PFSK-1 (cell line): ENCODE measurements around the gene JPT2.

Source experiments
- FOXP2 ChIP-seq: optimal IDR thresholded peaks from 2 replicates; pipeline ENCODE3; 2011; ENCODE audit warnings: borderline replicate concordance, control low read depth, inconsistent platforms; ENCODE audit not compliant: insufficient read depth; ENCODE audit errors: extremely low read length, extremely low read depth
- POLR2AphosphoS5 ChIP-seq: IDR thresholded peaks from 2 replicates; pipeline ENCODE4 v1.6.1; 2012; ENCODE audit warnings: low read depth, mild to moderate bottlenecking, control low read depth, low read length, moderate library complexity
- REST ChIP-seq, 2 experiments: IDR thresholded peaks; 2 replicates each; pipeline versions ENCODE4 v1.6.1 to v1.8.0; 2011 to 2012; ENCODE audit warnings: low read depth in 2 of 2, low read length in 2 of 2, control low read depth in 1 of 2, inconsistent platforms in 1 of 2, mild to moderate bottlenecking in 1 of 2, moderate library complexity in 1 of 2; ENCODE audit not compliant: insufficient read depth in 1 of 2
- SIN3A ChIP-seq: IDR thresholded peaks from 2 replicates; pipeline ENCODE4 v1.6.1; 2012; ENCODE audit warnings: mild to moderate bottlenecking, low read length, moderate library complexity, borderline replicate concordance; ENCODE audit not compliant: insufficient read depth
- TAF1 ChIP-seq: IDR thresholded peaks from 2 replicates; pipeline ENCODE4 v1.6.1; 2012; ENCODE audit warnings: low read length, control low read depth, borderline replicate concordance; ENCODE audit not compliant: insufficient read depth

The JPT2 gene

GRCh38 chr16:1732071-1732470, 54.0 kb downstream of the JPT2 start:
- TF ChIP-seq FOXP2 (no peak), REST (IDR thresholded peaks at IDR 0.05; ENCODE audit: insufficient read depth in 1 of 2, low read depth in 2 of 2, low read length in 2 of 2) (no peak), TAF1 (no peak), POLR2AphosphoS5 (no peak), SIN3A (no peak)

GRCh38 chr16:1734123-1734522, 56.0 kb downstream of the JPT2 start:
- TF ChIP-seq FOXP2, result no peak
- no peak for TF ChIP-seq TAF1
- no peak for TF ChIP-seq SIN3A
- no peak for TF ChIP-seq REST (IDR thresholded peaks at IDR 0.05; ENCODE audit: insufficient read depth in 1 of 2, low read depth in 2 of 2, low read length in 2 of 2)
- no peak for TF ChIP-seq POLR2AphosphoS5

GRCh38 chr16:1734816-1735215, 56.7 kb downstream of the JPT2 start:
- TF ChIP-seq TAF1 (no peak), FOXP2 (no peak), REST (IDR thresholded peaks at IDR 0.05; ENCODE audit: insufficient read depth in 1 of 2, low read depth in 2 of 2, low read length in 2 of 2) (no peak), POLR2AphosphoS5 (no peak), SIN3A (no peak)

- TF ChIP-seq TAF1, result no peak
- TF ChIP-seq SIN3A, result no peak
- no peak for TF ChIP-seq FOXP2
- no peak for TF ChIP-seq REST (IDR thresholded peaks at IDR 0.05; ENCODE audit: insufficient read depth in 1 of 2, low read depth in 2 of 2, low read length in 2 of 2)
- TF ChIP-seq POLR2AphosphoS5, result no peak
These were observed 62.2 kb downstream of the JPT2 start for GRCh38 chr16:1740234-1740633.
